ENCODE measurements around the gene COA1. TPM values are rescaled to one million over a fixed set of nuclear protein-coding genes. Genes with fewer than 3 reads are reported as not detected.

The COA1 gene
- total RNA-seq, 1 experiment from 2014 or later: 151 TPM

- POLR2A ChIA-PET (ENCODE audit: unreplicated experiment): no interaction called here
- Histone ChIP-seq H3K9me2 (ENCODE audit: insufficient read depth) (no peaks in the 10 kb centered on the region; the same call in 1 of the 2 replicates), H3K4me1 (replicated peaks; ENCODE audit: insufficient read depth) (peaks cover 44% of the 10 kb centered on the region), H3F3A (ENCODE audit: insufficient read depth, low read depth) (peaks cover 60% of the 10 kb centered on the region), H3K4me2 (no peak overlapping the region), H3K36me3 (ENCODE audit: low read depth) (peaks cover 53% of the 10 kb centered on the region), H3K27me3 (ENCODE audit: insufficient read depth, low read depth) (no peaks in the 10 kb centered on the region), H3K79me2 (ENCODE audit: low read depth) (peaks cover 81% of the 10 kb centered on the region), H3K27ac (no peak overlapping the region), H3K9me3 (ENCODE audit: insufficient read depth, low read depth) (no peaks in the 10 kb centered on the region; the same call in 1 of the 2 replicates), H4K20me1 (ENCODE audit: insufficient read depth) (no peaks in the 10 kb centered on the region), H3K4me3 (no peak overlapping the region), H2AFZ (no peak overlapping the region)
- no peak for DNase-seq
- TF ChIP-seq CTCF (conservative IDR thresholded peaks at IDR 0.05) (no peak), EZH2 (IDR thresholded peaks at IDR 0.05; ENCODE audit: low read depth) (no peak)
- BruUV-seq (replicated peaks): no TSS peak
- CTCF ChIA-PET: no interaction called here
- intact Hi-C loops (cut with micrococcal nuclease; ENCODE audit: unreplicated experiment): no loop called here
These were observed 73.7 kb downstream of the COA1 start for GRCh38 chr7:43655584-43655983.

- H3K4me1 ChIP-seq (replicated peaks; ENCODE audit: insufficient read depth): peaks cover 44% of the 10 kb centered on the region
- no peak for TF ChIP-seq CTCF (conservative IDR thresholded peaks at IDR 0.05)
- TF ChIP-seq EZH2 (IDR thresholded peaks at IDR 0.05; ENCODE audit: low read depth): no peak
- no peak overlapping the region for H2AFZ ChIP-seq
- peaks cover 53% of the 10 kb centered on the region for H3K36me3 ChIP-seq (ENCODE audit: low read depth)
- intact Hi-C loops (cut with micrococcal nuclease; ENCODE audit: unreplicated experiment): no loop called here
- CTCF ChIA-PET: no interaction called here
- no peaks in the 10 kb centered on the region for H3K27me3 ChIP-seq (ENCODE audit: insufficient read depth, low read depth)
- no peak for DNase-seq
- peaks cover 74% of the 10 kb centered on the region for H3K79me2 ChIP-seq (ENCODE audit: low read depth)
- H3K9me3 ChIP-seq (ENCODE audit: insufficient read depth, low read depth): no peaks in the 10 kb centered on the region; the same call in 1 of the 2 replicates
- no TSS peak for BruUV-seq (replicated peaks)
- H4K20me1 ChIP-seq (ENCODE audit: insufficient read depth): no peaks in the 10 kb centered on the region
- no peaks in the 10 kb centered on the region; the same call in 1 of the 2 replicates for H3K9me2 ChIP-seq (ENCODE audit: insufficient read depth)
- POLR2A ChIA-PET (ENCODE audit: unreplicated experiment): no interaction called here
- peak overlapping the region; percentile 7; the same call in 1 of the 2 replicates for H3K27ac ChIP-seq
- no peak overlapping the region for H3K4me3 ChIP-seq
- peaks cover 60% of the 10 kb centered on the region for H3F3A ChIP-seq (ENCODE audit: insufficient read depth, low read depth)
- H3K4me2 ChIP-seq: no peak overlapping the region
These were observed 75.3 kb downstream of the COA1 start for GRCh38 chr7:43653891-43654504.

GRCh38 chr7:43653466-43653865, 75.9 kb downstream of the COA1 start:
- CTCF ChIA-PET: no interaction called here
- peaks cover 69% of the 10 kb centered on the region for H3K79me2 ChIP-seq (ENCODE audit: low read depth)

More at GRCh38 chr7:43653466-43653865, 75.9 kb downstream of the COA1 start:
- TF ChIP-seq EZH2 (IDR thresholded peaks at IDR 0.05; ENCODE audit: low read depth): no peak
- no peak for TF ChIP-seq CTCF (conservative IDR thresholded peaks at IDR 0.05)
- Histone ChIP-seq H3K9me2 (ENCODE audit: insufficient read depth) (no peaks in the 10 kb centered on the region; the same call in 1 of the 2 replicates), H3K27ac (peak overlapping the region; percentile 7; the same call in 1 of the 2 replicates), H3K4me2 (no peak overlapping the region), H2AFZ (no peak overlapping the region), H3K4me3 (no peak overlapping the region), H3K9me3 (ENCODE audit: insufficient read depth, low read depth) (no peaks in the 10 kb centered on the region; the same call in 1 of the 2 replicates), H4K20me1 (ENCODE audit: insufficient read depth) (no peaks in the 10 kb centered on the region), H3F3A (ENCODE audit: insufficient read depth, low read depth) (peaks cover 60% of the 10 kb centered on the region), H3K4me1 (replicated peaks; ENCODE audit: insufficient read depth) (peaks cover 44% of the 10 kb centered on the region), H3K36me3 (ENCODE audit: low read depth) (peaks cover 48% of the 10 kb centered on the region), H3K27me3 (ENCODE audit: insufficient read depth, low read depth) (no peaks in the 10 kb centered on the region)
- DNase-seq: no peak
- POLR2A ChIA-PET (ENCODE audit: unreplicated experiment): no interaction called here
- no TSS peak for BruUV-seq (replicated peaks)
- intact Hi-C loops (cut with micrococcal nuclease; ENCODE audit: unreplicated experiment): no loop called here
